GM12801 (cell line): Measurements from ENCODE around the gene SLC8A2.

ENCODE experiments used
- CTCF ChIP-seq: IDR thresholded peaks from one replicate; pipeline ENCODE4 v1.5.1; 2011; ENCODE audit warnings: control low read depth; ENCODE audit not compliant: insufficient read length; ENCODE audit errors: extremely low read depth

SLC8A2 gene

GRCh38 chr19:47435883-47436417 lies 35.7 kb downstream of the SLC8A2 start:
- TF ChIP-seq CTCF: no peak

- no peak for TF ChIP-seq CTCF
Measured at GRCh38 chr19:47435196-47435595, 36.5 kb downstream of the SLC8A2 start.

- no peak for TF ChIP-seq CTCF
Measured at GRCh38 chr19:47434088-47434487, 37.6 kb downstream of the SLC8A2 start.

- no peak for TF ChIP-seq CTCF
Measured at GRCh38 chr19:47433121-47433520, 38.6 kb downstream of the SLC8A2 start.

GRCh38 chr19:47432499-47432898 lies 39.2 kb downstream of the SLC8A2 start:
- TF ChIP-seq CTCF: no peak

- no peak for TF ChIP-seq CTCF
Measured at GRCh38 chr19:47432091-47432490, 39.6 kb downstream of the SLC8A2 start.

- no peak for TF ChIP-seq CTCF
Measured at GRCh38 chr19:47430041-47430802, 41.5 kb downstream of the SLC8A2 start.
